Skeletal muscle satellite cell (primary cell): Measurements from ENCODE around the gene GARNL3.
A peak's percentile ranks its signal among the peaks of the same experiment; 100 is the strongest.

ENCODE experiments used
- H3K27me3 ChIP-seq: 2 replicates; pipeline ENCODE4 v1.7.0; 2013; ENCODE audit warnings: low read length; ENCODE audit not compliant: control insufficient read depth, insufficient read depth
- H3K36me3 ChIP-seq: 2 replicates; pipeline ENCODE4 v1.7.0; 2013; ENCODE audit warnings: mild to moderate bottlenecking, control low read depth, low read length; ENCODE audit not compliant: insufficient read depth
- H3K4me1 ChIP-seq: 2 replicates; pipeline ENCODE4 v1.7.0; 2013; ENCODE audit warnings: low read length; ENCODE audit not compliant: control insufficient read depth, insufficient read depth
- H3K4me2 ChIP-seq: 2 replicates; pipeline ENCODE4 v1.7.0; 2013; ENCODE audit warnings: mild to moderate bottlenecking, low read length
- H3K4me3 ChIP-seq: 2 replicates; pipeline ENCODE4 v1.7.0; 2013; ENCODE audit warnings: low read length
- H3K9ac ChIP-seq: 2 replicates; pipeline ENCODE4 v1.7.0; 2013; ENCODE audit warnings: mild to moderate bottlenecking, low read depth, low read length, moderate library complexity
- H3K9me3 ChIP-seq: replicated peaks from 2 replicates; pipeline ENCODE4 v1.7.0; 2013; ENCODE audit warnings: mild to moderate bottlenecking, control low read depth, low read length

GARNL3 gene

DNA sequence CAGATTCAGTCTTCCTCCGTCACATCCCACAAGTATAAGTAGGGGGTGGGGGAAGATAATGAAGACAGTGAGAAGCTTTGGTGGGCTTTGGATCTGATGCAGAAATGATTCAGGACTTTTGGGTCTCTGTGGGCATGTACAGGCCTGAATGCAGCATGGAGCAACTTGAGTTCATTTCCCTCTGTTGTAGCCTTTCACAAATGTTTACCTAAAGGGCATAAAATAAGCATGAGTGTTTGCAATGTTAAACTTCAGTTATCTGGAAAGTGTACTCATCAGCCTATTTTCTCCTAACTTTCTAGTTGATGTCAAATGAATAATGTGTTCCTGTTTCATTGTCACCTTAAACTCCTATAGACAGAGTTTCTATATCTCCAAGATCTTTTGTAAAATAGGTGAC, 39.3 kb downstream of the GARNL3 start:
- H3K27me3 ChIP-seq = no peaks in the 10 kb centered on the region
- H3K4me3 ChIP-seq = no peak overlapping the region
- H3K4me1 ChIP-seq = peaks cover 5% of the 10 kb centered on the region
- H3K9ac ChIP-seq = no peak overlapping the region
- no peaks in the 10 kb centered on the region for H3K36me3 ChIP-seq
- no peaks in the 10 kb centered on the region for H3K9me3 ChIP-seq
- no peak overlapping the region for H3K4me2 ChIP-seq

DNA sequence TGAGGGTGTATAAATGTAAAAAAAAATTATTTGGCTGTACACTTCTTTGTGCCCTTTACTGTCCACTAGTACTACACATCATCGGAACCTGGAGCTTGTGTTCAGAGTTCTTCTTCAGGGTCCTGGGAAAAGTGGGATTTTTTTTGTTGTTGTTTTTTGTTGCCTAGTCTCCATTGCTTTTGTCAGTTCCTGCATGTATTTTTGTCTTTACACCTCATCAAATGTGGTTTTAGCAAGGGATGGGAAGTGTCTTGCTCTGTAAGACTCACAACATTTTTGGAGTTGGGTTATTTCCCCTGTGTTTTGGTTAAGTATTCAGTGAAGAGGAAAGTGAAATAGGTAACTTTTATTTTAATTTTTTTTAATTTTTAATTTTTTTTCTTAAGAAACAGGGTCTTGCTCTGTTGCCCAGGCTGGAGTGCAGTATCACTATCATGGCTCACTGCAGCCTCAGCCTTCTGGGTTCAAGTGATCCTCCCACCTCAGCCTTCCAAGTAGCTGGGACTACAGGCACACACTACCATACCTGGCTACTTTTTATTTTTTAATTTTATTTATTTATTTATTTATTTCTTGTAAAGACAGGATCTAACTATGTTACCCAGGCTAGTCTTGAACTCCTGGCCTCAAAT, 40.7 kb downstream of the GARNL3 start:
- no peak overlapping the region for H3K4me3 ChIP-seq
- H3K36me3 ChIP-seq = no peaks in the 10 kb centered on the region
- no peak overlapping the region for H3K4me2 ChIP-seq
- no peak overlapping the region for H3K9ac ChIP-seq
- H3K4me1 ChIP-seq = peaks cover 5% of the 10 kb centered on the region
- H3K27me3 ChIP-seq = no peaks in the 10 kb centered on the region
- no peaks in the 10 kb centered on the region for H3K9me3 ChIP-seq

DNA sequence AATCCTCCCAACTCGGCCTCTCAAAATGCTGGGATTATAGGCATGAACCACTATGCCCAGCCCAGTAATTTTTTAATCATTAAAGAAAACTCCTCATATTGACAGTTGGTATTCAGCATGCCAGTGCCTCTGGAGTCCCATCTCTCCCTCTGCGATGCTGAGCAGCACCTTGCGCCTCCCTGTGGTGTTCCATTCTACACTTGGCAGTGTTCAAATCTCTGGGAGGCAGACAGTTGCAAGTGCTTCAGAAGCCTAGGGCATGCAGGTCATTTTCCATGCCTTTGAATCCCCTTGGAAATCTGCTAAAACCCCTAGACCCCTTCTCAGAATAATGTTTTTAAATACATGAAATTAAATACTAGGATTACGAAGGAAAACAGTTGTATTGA, 41.3 kb downstream of the GARNL3 start:
- H3K27me3 ChIP-seq = no peaks in the 10 kb centered on the region
- peaks cover 7% of the 10 kb centered on the region for H3K4me1 ChIP-seq
- no peak overlapping the region for H3K4me3 ChIP-seq
- H3K36me3 ChIP-seq = no peaks in the 10 kb centered on the region
- no peak overlapping the region for H3K4me2 ChIP-seq
- no peaks in the 10 kb centered on the region for H3K9me3 ChIP-seq
- H3K9ac ChIP-seq = no peak overlapping the region

- Histone ChIP-seq H3K36me3 (no peaks in the 10 kb centered on the region), H3K4me1 (peaks cover 20% of the 10 kb centered on the region), H3K4me2 (no peak overlapping the region), H3K9me3 (no peaks in the 10 kb centered on the region), H3K9ac (no peak overlapping the region), H3K4me3 (no peak overlapping the region), H3K27me3 (no peaks in the 10 kb centered on the region)
Observed at GRCh38 chr9:127307802-127308201, 43.2 kb downstream of the GARNL3 start.

- no peaks in the 10 kb centered on the region for H3K9me3 ChIP-seq
Observed at GRCh38 chr9:127308652-127309434, 44.3 kb downstream of the GARNL3 start.

GRCh38 chr9:127309715-127310114, 45.1 kb downstream of the GARNL3 start:
- no peaks in the 10 kb centered on the region for H3K9me3 ChIP-seq
- H3K4me2 ChIP-seq = no peak overlapping the region

More at GRCh38 chr9:127308652-127309434, 44.3 kb downstream of the GARNL3 start:
- H3K4me2 ChIP-seq = no peak overlapping the region
- no peaks in the 10 kb centered on the region for H3K36me3 ChIP-seq
- no peaks in the 10 kb centered on the region for H3K27me3 ChIP-seq
- no peak overlapping the region for H3K9ac ChIP-seq
- H3K4me3 ChIP-seq = no peak overlapping the region
- H3K4me1 ChIP-seq = peaks cover 20% of the 10 kb centered on the region

DNA sequence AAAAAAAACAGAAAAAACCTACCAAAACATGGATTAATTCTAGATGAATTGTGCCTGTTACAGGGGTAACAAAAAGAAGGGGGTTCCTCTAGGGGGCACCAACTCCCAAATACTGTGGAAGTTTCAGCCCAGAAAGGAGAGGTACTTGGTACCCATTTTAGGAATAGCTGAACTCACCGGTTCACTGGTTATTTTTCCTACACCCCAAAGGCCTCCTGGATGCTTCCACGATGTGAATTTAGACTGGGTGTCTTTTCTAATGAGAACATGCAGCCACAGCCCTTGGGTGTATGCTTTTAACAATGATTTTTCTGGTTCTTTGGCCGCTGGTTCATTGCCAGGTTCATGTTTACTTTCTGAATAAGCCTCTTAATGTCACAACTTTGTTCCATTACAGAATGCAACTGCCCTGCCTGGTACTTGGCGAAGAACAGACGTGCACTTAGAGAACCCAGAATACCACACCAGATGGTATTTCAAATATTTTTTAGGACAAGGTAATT, 46.7 kb downstream of the GARNL3 start:
- peak overlapping the region; percentile 67 for H3K4me2 ChIP-seq
- no peaks in the 10 kb centered on the region for H3K9me3 ChIP-seq
- H3K27me3 ChIP-seq = no peaks in the 10 kb centered on the region
- H3K9ac ChIP-seq = no peak overlapping the region
- H3K36me3 ChIP-seq = no peaks in the 10 kb centered on the region
- H3K4me1 ChIP-seq = peaks cover 20% of the 10 kb centered on the region
- peak overlapping the region; percentile 24 for H3K4me3 ChIP-seq

More at GRCh38 chr9:127309715-127310114, 45.1 kb downstream of the GARNL3 start:
- no peak overlapping the region for H3K4me3 ChIP-seq
- H3K27me3 ChIP-seq = no peaks in the 10 kb centered on the region
- no peak overlapping the region for H3K9ac ChIP-seq
- H3K36me3 ChIP-seq = no peaks in the 10 kb centered on the region
- peaks cover 20% of the 10 kb centered on the region for H3K4me1 ChIP-seq

- Histone ChIP-seq H3K9me3 (no peaks in the 10 kb centered on the region), H3K4me1 (peaks cover 33% of the 10 kb centered on the region), H3K36me3 (no peaks in the 10 kb centered on the region), H3K4me2 (no peak overlapping the region), H3K27me3 (no peaks in the 10 kb centered on the region), H3K9ac (no peak overlapping the region), H3K4me3 (no peak overlapping the region)
Observed at GRCh38 chr9:127313042-127313560, 48.5 kb downstream of the GARNL3 start.

DNA sequence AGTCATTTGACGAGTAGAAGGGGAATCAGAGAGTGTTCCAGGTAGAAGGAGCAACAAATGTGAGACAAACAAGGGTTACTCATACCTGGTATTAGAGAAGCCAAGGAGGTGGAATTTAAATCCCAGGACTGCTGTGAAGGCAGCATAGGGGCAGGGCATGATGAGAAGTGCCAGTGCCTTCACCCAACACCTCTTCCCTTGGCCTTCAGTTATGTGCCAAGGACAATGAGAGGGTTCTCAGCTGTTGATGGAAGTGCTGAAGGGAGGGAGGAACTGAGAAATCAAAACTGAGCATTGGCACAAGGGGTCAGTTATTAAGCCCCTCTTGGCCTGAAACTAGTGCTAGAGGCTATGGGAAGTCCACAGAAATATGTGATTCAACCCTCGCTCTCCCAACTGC, 50.3 kb downstream of the GARNL3 start:
- Histone ChIP-seq H3K9me3 (no peaks in the 10 kb centered on the region), H3K36me3 (no peaks in the 10 kb centered on the region), H3K27me3 (no peaks in the 10 kb centered on the region), H3K4me3 (no peak overlapping the region), H3K4me1 (peaks cover 37% of the 10 kb centered on the region), H3K4me2 (no peak overlapping the region), H3K9ac (no peak overlapping the region)

DNA sequence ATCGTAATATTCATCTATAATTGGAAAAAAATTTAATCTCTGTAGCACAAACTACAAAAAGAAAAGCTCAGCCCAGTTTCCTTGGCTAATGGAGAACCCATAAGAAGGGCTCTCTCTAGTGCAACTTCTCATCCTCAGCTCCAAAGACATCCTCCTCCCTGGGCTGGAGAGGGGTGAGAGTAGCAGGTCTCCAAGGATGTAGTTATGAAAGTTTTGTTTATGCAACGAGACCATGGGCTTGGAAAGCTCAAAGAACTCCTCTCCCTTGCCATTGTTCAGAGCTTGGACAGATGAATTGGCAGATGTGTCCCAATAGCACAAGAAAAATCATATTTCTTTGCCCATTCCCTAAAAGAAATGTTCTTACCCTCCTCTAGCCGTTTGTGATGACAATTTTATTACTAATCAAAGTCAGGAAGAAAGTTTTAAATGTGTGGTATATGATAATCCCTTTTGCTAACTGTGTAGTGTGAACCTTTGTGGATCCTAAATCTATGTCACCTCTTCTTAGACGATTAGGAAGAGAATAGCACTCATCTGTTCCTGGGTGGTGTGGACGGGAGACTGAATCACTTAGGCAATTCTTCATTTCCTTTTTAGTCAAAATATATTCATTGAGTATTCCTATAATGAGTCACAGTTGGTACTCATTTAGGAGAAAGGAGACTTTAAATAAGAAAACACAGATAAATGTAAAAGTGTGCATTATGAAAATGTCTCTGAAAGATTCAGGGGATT, 52.2 kb downstream of the GARNL3 start:
- Histone ChIP-seq H3K27me3 (peaks cover 2% of the 10 kb centered on the region), H3K9ac (no peak overlapping the region), H3K4me2 (no peak overlapping the region), H3K36me3 (no peaks in the 10 kb centered on the region), H3K9me3 (no peaks in the 10 kb centered on the region), H3K4me1 (peaks cover 27% of the 10 kb centered on the region), H3K4me3 (no peak overlapping the region)

GRCh38 chr9:127318651-127319167, 54.1 kb downstream of the GARNL3 start:
- Histone ChIP-seq H3K4me1 (peaks cover 22% of the 10 kb centered on the region), H3K4me2 (no peak overlapping the region), H3K9me3 (no peaks in the 10 kb centered on the region), H3K4me3 (no peak overlapping the region), H3K9ac (no peak overlapping the region), H3K36me3 (no peaks in the 10 kb centered on the region), H3K27me3 (peaks cover 8% of the 10 kb centered on the region)
